GM18868 (cell line): ENCODE results near the gene BAG5.

Experiments
- ATAC-seq: cut with Tn5 transposase; IDR thresholded peaks from one replicate; pipeline ENCODE4 v1.9.1; 2021; ENCODE audit warnings: mild to moderate bottlenecking, moderate library complexity; ENCODE audit not compliant: unreplicated experiment

BAG5 gene

DNA sequence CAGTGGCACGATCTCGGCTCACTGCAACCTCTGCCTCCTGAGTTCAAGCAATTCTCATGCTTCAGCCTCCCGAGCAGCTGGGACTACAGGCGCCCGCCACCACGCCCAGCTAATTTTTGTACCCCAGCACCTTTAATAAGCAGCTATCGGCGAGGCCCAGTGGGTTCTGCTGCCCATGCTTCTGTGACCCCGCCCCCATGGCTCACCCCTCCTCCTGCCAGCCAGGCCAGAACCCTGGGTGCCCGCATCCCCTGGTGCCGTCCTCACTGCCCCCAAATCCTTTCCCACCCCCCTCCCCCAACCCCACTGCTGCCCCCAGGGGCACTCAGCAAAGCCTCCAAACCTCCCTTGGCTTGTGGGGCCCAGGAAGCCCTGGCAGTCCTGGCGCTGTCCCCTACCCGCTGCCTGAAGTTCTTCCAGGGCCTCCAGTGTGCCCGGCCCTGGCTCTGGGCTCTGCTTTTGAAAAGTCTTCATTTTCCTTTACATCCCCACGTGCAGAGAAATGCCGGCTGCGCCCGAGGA, 14.5 kb downstream of the BAG5 start:
- no peak for ATAC-seq

DNA sequence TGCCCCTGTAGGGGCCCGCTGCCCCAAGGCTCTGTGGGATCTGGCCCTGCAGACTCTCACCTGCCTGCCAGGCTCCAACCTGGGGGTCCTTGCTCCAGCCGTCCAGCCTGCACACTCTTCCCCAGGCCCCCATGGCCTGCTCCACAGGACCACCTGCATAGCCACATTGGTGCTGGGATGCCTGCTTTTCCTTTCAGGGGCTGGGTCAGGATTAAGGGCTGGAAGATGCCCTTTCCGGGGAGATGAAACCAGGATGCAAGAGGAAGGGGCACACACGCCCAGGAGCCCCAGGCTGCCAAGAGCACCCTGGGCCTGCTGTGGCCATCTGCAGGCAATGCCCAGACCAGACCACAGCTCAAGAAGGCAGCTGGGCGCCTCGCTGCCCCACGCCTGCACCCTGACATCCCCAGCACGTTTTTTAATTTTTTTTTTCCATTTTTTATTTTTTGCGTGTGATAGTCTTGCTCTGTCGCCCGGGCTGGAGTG, 15.0 kb downstream of the BAG5 start:
- ATAC-seq, result no peak

DNA sequence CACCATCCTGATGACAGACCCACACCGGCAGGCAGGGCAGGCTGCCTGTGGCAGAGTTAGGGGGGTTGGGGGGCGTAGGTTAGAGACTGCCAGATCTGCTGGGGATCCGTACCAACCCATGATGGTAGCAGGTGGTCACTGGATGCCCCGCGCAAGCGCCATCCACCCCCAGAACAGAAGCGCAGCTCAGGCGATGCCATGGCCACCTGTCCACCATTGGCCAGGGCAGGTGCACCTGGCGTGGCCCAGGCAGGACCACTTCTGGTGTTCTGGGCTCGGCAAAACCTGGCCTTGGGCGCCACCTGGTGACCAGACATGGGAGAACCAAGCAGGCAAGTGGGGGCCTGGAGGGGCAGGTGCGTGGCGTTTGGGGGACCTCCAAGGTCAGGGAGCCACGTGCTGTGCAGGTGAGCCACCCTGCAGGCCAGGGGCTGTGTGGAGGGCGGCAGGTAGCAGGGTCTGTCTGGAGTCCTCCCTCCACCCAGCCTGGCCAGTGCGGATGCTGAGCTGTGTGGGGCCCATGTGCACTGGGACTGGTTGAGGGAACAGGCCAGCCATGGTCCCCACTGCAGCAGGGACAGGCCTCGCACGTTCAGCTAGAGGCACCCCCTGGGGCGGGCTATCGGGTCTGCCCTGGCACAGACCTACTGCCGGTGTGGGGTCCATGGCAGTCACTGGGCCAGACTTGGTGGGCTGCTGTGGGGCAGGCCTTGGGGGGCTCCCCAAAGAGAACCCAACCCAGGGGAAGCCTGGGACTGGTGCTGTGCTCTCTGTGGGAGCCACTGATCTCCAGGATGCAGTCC, 15.6 kb downstream of the BAG5 start:
- peak; percentile 57 for ATAC-seq

DNA sequence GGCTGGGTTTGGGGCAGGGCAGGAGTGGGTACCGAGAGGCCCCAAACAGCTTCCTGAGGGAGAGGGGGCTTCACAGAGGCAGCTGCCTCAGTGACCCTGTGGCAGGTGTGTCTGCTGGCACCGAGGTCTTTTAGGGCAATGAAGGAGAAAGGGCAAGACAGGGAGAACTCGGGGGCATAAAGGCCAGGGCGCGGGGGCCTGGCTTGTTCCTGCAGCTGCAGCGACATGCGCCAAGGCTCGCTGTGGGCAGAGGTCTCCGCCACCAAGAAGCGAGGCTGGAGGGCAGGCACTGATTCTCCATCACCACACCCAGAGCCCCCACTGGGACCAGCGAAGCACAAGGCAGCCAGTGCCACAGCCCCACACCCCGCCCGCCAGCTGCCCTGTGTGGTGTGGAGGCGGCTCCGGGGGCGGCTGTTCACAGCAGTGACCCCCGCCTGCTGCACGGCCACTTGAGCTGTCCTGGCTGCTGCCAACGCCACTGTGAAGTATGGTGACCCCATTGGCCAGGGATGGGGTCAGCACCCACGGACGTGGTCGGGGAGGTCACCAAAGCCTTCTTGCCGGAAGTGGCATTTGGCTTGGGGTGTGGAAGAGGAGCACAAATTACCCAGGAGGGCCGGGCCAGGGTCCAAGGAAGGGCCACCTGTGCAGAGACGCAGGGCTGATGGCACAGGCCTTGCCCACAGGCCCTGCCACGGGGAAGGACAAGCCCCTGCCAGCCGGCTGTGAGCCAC, 16.4 kb downstream of the BAG5 start:
- ATAC-seq, result no peak

DNA sequence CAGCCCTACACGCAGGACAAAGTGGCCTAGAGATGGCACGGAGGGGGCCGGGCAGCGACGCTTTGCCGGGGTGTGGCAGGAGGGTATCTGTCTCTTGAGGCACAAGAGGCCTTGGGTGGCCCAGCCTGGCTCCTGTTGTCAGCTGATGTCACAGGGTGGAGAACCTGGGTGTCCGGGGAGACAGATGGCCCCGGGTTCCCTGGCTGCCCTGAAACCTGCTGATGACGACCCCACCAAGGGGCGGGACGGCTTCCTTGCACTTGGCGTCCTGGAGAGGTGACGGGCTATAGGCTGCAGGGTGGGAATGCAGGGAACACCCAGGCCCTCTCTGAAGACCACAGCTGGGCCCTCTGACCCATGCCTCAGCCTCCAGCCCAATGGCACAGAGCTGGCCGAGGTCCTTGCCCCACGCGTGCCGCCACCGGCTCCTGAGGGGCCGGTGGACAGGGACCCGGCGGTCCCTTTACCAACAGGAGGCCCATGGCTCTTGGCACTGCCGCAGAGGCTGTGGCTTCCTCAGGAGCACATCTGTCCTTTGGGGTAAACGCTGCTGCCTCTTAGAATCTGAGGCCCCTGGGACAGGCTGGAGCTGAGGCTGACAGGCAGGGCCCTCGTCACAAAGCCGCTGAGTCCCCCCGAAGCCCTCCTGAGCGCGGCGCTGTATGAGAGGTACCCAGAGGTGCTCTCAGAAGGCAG, 17.1 kb downstream of the BAG5 start:
- ATAC-seq, result no peak

DNA sequence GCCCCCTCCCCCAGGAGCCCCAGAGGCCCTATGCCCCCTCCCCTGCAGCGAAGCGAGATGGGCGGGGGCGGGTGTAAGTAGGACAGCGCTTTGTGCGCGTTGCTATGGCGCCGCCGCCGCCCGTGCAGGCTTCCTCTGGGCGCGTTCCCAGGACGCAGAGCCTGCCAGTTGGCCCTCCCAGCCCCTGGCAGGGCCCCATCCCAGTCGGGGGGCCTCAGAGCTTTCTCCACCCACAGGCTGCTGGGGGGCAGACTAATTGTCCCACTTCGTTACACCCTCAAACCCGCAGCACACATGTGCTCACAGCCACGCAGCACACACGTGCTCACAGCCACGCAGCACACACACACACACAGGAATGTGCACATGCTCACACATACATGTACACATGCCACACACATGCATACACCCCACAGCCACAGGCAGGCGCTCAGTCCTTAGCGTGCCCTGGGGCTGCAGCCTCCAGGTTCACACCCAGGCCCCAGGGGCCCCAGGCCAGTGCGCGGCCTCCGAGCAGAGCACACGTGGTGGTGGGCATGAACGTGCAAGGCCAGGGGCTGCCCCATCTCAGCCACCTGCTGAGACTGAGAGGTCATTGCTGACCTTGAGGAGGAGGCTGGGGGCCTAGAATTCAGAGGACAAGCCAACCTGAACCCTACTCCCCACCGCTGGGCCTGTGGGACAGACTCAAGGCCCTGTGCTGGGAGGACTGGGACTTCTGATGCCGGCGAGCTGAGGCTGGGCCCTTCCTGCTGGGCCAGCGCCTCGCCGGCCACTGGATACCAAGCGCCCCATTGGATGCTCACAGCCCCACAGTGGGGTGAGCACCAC, 17.9 kb downstream of the BAG5 start:
- no peak for ATAC-seq

DNA sequence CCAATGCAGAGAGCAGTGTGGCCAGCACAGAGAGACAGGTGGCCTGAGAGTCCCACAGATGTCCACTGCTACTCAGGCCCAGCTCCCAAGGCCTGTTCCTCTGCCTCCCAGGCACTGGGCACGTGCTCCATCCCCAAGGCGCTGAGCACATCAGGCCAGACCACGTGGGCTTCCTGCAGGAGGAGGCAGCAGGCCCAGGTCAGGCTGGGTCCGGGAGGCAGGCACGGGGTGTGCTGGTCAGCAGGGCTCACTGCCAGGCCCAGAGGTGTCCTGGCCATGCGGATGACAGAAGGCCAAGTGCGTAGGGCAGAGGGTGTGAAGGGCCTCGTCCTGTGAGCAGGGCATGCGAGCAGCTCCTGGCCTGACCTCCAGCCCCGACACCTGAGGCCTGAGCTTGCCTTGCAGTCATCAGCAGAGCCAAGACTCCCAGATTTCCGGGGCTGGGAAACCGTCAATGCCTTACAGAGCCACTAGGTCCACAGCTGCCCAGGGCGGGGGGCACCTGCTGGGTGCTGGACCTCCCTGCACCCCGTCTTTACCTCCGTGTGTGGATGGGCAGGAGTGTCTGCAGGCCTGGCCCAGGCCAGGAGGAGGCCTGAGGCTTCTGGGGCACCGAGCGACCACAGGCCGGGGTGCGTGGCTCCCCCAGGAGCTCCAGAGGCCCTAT, 18.6 kb downstream of the BAG5 start:
- ATAC-seq, result no peak

DNA sequence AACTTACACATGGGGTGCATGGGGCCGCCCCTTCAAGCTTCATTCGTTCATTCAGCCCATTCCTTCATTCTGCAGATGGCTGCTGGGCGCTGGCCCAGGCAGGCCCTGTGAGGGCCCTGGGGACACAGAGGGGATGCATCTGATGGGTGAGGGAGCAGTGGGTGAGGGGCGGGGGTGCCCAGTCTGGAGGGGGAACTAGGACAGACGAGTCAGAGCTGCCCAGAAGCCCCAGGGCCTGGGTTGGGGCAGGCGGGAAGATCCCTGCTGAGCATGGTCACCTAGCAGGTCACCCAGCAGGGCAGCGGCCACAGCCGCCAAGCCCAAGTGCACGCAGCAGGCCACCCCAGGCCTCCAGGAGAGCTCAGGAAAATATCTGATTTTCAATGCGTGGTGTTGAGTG, 19.3 kb downstream of the BAG5 start:
- ATAC-seq, result no peak

DNA sequence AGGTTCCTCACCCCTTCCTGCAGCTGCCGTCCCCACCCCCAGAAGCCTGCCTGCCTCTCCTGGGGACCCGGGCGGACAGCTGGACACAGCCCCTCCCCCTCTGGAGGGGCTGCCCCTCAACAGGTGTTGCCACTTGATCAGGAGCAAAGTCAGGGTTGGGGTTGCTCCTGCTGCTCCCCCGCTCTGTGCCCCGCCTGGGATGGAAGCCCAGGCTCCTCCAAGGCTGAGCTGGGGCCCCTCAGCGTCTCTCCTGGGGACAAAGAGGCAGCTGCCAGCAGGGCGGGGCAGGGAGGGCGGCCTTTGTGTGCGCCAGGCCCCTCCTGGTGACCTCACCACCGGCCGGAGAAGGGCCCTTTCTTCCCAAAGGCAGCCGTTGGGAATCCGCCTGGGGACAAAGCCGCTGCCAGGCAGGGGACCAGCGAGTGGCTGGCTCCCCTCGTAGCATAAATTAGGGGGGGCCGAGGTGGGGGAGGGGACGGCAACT, 19.8 kb downstream of the BAG5 start:
- no peak for ATAC-seq

DNA sequence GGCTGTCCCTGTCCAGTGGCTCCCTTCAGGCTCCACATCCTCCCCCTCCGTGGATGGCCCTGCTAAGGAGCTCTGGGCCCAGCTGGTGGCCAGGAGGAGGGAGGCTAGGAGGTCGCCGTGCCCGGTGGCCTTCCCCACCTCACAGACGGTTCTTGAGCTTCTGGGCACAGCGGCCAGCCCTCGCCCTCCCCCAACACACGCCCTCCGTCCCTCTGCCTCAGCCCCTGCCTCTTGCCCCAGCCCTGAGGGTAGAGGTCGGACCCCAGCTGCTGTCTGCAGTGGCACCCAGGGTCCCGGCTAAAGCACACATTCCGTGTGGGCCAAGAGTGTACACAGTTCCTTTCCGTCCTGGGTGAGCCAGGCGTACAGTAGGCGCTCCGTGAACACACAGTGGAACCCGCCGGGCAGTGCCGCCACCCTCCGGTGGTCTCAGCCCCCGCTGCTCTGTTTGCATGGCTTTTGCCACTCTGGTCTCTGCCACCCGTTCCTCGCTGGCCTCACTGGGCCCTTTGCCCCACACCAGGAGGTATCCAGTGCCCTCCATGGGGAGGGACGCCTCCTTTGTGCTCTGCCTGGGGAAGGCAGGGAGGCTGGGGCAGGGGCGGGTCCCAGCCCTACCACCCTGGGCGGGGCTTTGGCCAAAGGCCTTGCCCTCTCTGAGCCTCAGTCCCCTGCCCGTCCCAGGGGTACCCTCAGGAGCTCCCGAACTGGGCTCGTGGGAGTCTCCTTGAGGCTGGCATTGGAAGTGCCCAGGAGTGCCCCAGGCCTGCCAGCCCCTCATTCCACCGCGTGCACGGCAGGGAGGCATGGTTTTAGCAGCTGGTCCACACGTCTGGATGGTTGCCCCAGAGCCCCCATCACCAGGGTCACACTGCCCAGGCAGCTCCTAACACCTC, 20.5 kb downstream of the BAG5 start:
- no peak for ATAC-seq

DNA sequence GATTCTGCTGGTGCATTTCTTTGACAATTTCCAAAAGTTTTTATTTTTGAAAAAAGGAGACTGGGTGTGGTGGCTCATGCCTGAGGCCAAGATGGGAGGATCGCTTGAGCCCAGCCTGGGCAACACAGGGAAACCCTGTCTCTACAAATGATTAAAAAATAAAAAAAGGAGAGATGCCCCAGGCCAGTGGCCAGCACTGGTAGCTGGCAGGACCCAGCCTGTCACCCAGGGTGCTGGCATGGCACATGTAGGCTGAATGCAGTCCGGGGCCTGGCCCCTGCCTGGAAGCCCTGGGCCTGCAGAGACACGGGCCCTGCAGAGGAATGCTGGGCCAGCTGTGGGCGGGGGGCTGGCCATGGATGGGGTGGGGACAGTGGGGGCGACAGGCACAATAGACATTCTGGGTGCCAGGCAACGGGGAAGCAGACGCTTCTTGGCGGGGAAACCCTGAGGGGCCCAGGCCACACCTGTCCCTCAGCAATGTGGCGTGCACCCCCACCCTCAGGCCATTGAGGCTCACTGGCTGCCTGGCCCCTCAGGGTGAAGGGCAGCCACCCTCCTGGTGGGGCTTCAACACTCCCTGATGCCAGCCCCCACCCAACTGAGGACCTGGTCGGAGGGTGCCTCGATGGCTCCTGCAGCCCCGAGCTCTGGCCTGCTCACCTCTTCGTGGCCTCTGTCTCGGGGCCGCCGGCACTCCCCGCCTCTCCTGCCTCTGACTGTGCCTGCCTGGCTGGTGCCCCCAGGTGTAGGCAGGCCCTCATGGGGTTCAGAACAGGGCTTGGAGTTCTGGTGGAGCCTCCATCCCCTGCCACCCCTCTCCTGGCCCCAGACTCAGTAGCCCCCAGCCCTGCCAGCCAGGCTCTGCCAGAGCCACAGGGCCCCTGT, 21.4 kb downstream of the BAG5 start:
- ATAC-seq, result no peak

DNA sequence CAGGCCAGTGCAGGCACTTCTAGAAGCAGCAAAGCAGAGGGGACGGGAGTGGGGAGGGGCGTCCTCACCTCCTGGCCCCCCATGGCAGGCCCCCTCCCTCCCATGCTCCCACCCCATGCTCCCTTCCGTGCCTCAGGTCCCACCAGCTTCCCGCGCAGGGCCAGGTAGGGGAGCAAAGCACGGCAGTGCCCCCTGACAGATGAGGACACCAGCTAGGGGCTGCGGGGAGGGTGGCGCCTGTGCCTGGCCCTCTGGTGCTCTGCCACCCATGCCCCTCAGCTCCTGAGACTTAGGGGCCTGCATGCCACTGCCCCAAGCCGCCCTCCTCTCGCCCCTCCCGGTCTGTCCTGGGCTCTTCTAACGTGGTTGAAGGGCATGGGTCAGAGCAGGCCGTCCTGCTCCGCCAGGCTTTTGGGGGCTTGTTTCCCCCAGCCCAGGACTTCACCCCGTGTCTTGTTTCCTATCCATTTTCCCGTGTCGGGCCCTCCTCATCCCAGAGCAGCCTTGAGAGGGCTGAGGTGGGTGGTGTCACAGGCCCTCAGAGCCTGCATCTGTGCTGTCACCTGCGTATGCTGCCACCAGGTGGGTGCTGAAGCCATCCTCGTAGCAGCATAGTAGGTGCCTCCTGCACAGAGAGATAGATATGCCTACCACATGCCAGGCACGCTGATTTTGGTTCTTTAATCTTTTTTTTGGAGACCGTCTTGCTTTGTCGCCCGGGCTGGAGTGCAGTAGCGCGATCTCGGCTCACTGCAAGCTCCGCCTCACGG, 23.2 kb downstream of the BAG5 start:
- no peak for ATAC-seq

DNA sequence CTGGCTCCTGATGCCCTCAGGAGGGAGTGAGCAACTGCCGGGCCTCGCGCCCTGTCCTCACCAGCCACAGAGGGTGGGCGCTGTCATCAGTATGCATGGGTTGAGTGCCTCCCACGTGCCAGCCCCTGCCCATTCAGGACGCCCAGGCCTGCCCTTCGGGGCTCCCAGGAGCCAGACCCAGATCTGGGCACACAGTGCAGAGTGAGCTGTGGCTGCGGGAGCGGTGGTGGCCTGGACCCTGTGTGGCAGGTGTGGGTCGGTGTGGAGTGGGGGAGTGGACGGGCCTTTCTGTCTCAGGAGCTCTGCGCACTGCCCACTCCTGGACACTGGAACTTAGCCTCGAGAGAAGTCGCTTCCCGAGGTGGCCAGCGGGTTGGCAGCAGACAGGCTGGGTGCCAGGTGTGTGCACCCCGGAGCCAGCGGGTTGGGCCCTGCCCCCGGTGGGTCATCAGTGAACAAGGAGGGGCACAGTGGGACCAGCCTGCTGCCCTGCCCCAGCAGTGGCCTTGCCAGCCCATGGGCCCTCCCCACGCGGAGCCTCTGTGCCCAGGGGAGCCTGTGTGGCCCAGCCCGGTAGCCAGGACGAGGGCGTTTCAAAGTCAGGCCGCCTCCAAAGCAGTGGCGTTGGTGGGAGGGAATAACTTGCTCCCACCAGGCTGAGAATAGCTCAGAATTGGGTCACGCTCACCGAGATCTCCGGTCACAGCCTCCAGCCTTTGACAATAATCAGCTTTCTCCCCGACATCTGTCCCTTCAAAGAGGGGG, 24.0 kb downstream of the BAG5 start:
- no peak for ATAC-seq

DNA sequence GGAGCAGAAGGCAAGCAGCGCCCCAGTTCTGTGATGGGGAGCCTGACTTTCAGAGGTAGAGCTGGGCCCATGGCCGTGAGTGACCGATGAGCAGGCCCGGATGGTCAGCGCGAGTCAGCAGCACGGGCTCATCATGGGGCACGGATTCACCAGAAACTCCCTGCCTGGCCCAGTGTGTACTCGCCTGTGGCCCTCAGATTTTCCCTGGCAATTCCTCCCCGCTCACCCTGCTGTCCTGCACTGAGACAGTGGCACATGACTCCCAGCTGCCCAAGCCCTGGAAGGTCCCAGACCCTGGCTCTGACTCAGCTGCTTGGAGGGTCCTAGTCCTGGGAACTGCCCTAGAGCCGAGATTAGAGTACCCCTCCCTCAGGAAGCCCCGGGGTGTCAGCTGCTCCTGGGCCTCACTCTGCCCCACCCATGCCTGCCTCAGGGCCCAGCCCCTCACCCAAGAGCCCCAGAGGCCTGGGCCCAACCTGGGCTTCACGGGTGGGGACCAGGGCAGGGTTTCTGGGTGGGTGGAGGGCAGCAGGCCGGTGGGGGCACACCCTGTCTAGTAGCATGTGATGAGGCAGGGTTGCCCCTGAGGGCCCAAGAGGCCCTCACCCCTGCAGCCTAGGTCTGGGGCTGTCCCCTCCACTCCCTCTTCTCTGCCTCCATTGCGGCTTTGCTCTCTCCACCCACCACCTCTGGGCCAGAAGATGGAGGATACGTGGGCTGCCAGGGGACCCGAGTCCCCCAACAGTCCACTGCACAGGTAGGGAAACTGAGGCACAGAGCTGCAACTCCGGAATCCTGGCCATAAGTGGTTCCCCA, 25.1 kb downstream of the BAG5 start:
- ATAC-seq, result no peak

DNA sequence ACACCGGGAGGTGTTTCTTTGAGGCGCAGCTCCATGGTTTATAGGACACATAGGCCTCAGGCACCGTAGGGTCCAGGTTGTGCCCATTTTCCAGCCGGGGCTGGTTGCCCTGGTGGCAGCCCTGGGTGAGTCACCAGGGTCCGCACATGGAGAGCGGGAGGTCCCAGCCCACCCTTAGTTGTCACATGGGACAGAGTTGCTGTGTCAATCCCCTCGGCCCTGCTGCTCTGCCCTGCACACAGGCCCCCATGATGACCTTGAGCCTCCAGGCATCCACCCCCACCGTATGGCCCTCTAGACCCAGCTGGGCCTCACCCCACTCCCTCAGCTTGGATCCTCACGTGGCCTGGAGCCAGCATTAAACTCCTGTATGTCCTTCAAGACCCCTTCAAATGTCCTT, 25.8 kb downstream of the BAG5 start:
- no peak for ATAC-seq
